Esophagus squamous epithelium (tissue), 5 donors: Measurements from ENCODE around the gene RBM47. TPM values are rescaled to one million over a fixed set of nuclear protein-coding genes. Genes with fewer than 3 reads are reported as not detected.

ENCODE experiments used
- DNase-seq: peaks from one replicate; lab custom pipeline; 2025; lab: John Stamatoyannopoulos, UW
- H3K27ac ChIP-seq, 4 donors: fragments of 200-600 bp; sonication (generic); one replicate each; pipeline ENCODE4 v1.5.1; 2016 to 2019; ENCODE audit warnings: mild to moderate bottlenecking in 1 of 4
- H3K27me3 ChIP-seq, 4 donors: fragments of 200-600 bp; sonication (generic); 1 replicate in 3 of 4; 2 replicates in 1 of 4; pipeline versions ENCODE4 v1.5.1 to v1.6.0; 2017 to 2021; ENCODE audit warnings: antibody characterized with exemption in 1 of 4
- H3K36me3 ChIP-seq, 3 donors: fragments of 200-600 bp; sonication (generic); one replicate each; pipeline ENCODE4 v1.5.1; 2016 to 2019
- H3K4me1 ChIP-seq, 3 donors: fragments of 200-600 bp; sonication (generic); one replicate each; pipeline ENCODE4 v1.5.1; 2017 to 2019
- H3K4me3 ChIP-seq, 4 donors: fragments of 200-600 bp; sonication (generic); 1 replicate in 3 of 4; 2 replicates in 1 of 4; pipeline ENCODE4 v1.5.1; 2016 to 2019; ENCODE audit warnings: mild to moderate bottlenecking in 2 of 4, moderate library complexity in 1 of 4
- H3K9me3 ChIP-seq, 3 donors: fragments of 200-600 bp; sonication (generic); one replicate each; pipeline ENCODE4 v1.5.1; 2016 to 2019
- POLR2A ChIP-seq, 4 donors: fragments of 450-650 bp; IDR thresholded peaks; one replicate each; pipeline ENCODE4 v1.6.1; 2017; ENCODE audit warnings: antibody characterized with exemption in 4 of 4, mild to moderate bottlenecking in 4 of 4, moderate library complexity in 3 of 4
- WGBS, 2 donors: methylation state at CpG; one replicate each; pipeline ENCODE4 v1.1.5; 2018; 5-methylcytosine and 5-hydroxymethylcytosine counted together
- intact Hi-C: fragments of 100-400 bp; cut with DNase I; formaldehyde crosslinking; loops from one replicate; pipeline ENCODE4 v1.15.0; 2022
- total RNA-seq, 4 donors: library from RNA; depleted of rRNA; stranded (reverse); fragments of >200 nt; gene quantifications; one replicate each; pipeline ENCODE4 v1.1.0, GENCODE V29; 2016
- TF ChIP-seq, protein P1 (sequence below), 6 experiments: fragments of 450-650 bp in 4 of 6; fragments of 200-600 bp in 2 of 6; sonication (generic) in 2 of 6; IDR thresholded peaks; one replicate each; pipeline ENCODE4 v1.5.1; 2016 to 2019; ENCODE audit warnings: antibody characterized with exemption in 6 of 6, mild to moderate bottlenecking in 4 of 6, moderate library complexity in 4 of 6
- donor health status: DM: yes; HTN: yes; CAD: no.

RBM47 gene
- 100 to 1,000 TPM in 2 of 4 donors, 10 to 100 TPM in 2; 94.6 to 197 (median 125) TPM for total RNA-seq

DNA sequence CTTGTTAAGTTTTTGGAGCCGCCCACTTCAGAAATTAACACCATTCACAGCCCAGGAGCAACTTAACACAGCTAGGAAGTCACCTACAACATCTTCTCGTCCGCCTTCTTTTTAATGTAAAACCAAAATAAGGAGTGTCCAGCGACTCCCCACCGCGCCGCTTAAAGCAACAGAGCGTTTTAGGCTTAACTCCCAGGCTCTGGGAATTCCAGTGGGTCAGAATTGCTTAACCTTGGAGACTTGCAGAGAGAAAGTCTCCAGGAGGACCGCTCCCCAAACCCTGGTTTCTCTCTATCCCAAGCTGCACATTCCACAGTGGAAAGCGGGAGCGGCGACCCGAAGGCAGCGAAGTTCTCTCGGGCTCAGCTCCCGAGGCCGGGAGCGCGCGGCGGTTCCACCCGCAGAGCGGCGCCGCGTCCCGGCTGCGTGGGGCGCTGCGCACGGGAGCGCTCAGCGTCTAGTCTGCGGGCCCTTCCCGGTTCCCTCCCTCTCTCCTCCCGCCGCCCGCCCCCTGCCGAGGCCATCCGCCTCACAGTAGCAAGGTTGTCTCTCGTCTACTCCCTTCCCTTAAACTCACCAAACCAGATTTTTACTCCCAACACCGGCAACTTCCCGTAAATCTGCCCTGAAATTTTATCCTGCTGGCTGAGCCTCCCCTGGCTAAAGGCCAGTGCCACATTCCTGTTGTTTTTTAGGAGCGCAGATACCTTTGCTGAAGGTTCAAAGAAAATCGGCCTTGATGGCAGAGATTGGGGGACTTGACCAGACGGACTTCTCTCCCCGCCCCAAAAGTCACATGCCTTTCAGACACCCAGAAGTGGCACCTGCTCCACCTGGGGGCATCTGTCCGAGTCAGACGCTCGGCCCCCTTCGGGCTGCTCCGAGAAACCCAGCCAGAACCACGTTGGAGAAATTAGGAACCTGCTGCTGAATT is at the start of gene RBM47:
TSS of gene RBM47 (minus strand) at position 464 of the 934 bp plus-strand sequence. CDS start 190,971 bp downstream, outside the sequence.
- Histone ChIP-seq H3K36me3 (peaks cover 0 to 3% (median 0%) of the 10 kb centered on the region in 3 donors), H3K4me3 (peak within 1 kb of the TSS; percentile 62 to 75 (median 71)), H3K27ac (peak within 1 kb of the TSS; percentile 94 to 99 (median 97)), H3K4me1 (peaks cover 10 to 60% (median 12%) of the 10 kb centered on the region in 3 donors), H3K9me3 (no peaks in the 10 kb centered on the region), H3K27me3 (peaks cover 0 to 17% (median 0%) of the 10 kb centered on the region in 4 donors)
- intact Hi-C loops = no loop called here
- 1 to 2% methylated on average over 30 to 40 of the region's 53 CpGs for WGBS, 2 donors
- no peak for DNase-seq
- TF ChIP-seq, protein P1, sequence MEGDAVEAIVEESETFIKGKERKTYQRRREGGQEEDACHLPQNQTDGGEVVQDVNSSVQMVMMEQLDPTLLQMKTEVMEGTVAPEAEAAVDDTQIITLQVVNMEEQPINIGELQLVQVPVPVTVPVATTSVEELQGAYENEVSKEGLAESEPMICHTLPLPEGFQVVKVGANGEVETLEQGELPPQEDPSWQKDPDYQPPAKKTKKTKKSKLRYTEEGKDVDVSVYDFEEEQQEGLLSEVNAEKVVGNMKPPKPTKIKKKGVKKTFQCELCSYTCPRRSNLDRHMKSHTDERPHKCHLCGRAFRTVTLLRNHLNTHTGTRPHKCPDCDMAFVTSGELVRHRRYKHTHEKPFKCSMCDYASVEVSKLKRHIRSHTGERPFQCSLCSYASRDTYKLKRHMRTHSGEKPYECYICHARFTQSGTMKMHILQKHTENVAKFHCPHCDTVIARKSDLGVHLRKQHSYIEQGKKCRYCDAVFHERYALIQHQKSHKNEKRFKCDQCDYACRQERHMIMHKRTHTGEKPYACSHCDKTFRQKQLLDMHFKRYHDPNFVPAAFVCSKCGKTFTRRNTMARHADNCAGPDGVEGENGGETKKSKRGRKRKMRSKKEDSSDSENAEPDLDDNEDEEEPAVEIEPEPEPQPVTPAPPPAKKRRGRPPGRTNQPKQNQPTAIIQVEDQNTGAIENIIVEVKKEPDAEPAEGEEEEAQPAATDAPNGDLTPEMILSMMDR (IDR thresholded peaks at IDR 0.05) = peak in 2 of 6 experiments; percentile 11 to 13
- peak in 3 of 4 donors; percentile 55 to 85 (median 79) for TF ChIP-seq POLR2A (IDR thresholded peaks at IDR 0.05)

DNA sequence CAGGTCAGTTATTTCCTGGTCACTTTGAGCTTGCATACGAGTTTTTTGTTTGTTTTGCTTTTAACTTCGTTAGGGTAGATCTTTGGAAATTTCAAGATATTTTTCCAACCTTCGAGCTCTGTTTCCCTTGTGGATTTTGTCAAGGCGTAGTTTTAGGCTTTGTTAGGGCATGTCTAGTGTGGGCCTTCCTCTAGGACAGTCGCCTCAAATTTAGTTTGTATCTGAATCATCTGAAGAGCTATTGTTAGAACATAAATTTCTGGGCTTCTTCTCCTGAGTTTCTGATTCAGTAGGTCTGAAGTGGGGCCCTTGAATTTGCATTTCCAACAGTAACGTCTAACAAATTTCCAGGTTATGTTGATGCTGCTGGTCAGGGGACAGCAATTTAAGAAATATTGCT is 48.8 kb upstream of the RBM47 start:
- TF ChIP-seq POLR2A (IDR thresholded peaks at IDR 0.05) = no peak
- TF ChIP-seq, protein P1 (IDR thresholded peaks at IDR 0.05) = no peak
- WGBS, 2 donors = 35 to 69% methylated on average over 6 of the region's 6 CpGs
- intact Hi-C loops = no loop called here

DNA sequence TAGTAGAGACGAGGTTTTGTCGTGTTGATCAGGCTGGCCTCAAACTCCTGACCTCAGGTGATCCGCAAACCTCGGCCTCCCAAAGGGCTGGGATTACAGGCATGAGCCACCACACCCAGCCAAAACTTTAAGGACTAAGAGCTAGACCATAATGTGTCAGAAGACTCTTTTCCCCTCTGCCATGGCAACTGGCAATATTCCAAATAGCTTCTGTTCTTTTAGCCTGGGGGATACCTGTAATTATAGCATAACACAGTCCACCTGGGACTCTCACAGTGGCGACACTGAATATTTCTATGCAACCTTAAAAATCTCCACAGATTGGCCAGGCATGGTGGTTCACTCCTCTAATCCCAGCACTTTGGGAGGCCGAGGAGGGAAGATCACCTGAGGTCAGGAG is 45.5 kb upstream of the RBM47 start:
- Histone ChIP-seq H3K4me1 (peaks cover 8 to 23% (median 15%) of the 10 kb centered on the region in 3 donors), H3K9me3 (no peaks in the 10 kb centered on the region), H3K4me3 (no peak overlapping the region), H3K27ac (no peak overlapping the region), H3K36me3 (no peaks in the 10 kb centered on the region), H3K27me3 (no peaks in the 10 kb centered on the region)
- intact Hi-C loops = no loop called here
- WGBS, 2 donors = 71 to 84% methylated on average over 6 of the region's 6 CpGs
- TF ChIP-seq POLR2A (IDR thresholded peaks at IDR 0.05) = no peak
- TF ChIP-seq, protein P1 (IDR thresholded peaks at IDR 0.05) = no peak
- DNase-seq = no peak

More for the DNA sequence above, 48.8 kb upstream of the RBM47 start:
- H3K27ac ChIP-seq = no peak overlapping the region
- DNase-seq = no peak
- H3K4me3 ChIP-seq = no peak overlapping the region
- H3K9me3 ChIP-seq = no peaks in the 10 kb centered on the region
- H3K4me1 ChIP-seq = peaks cover 2 to 10% (median 4%) of the 10 kb centered on the region in 3 donors
- no peaks in the 10 kb centered on the region for H3K36me3 ChIP-seq
- no peaks in the 10 kb centered on the region for H3K27me3 ChIP-seq

DNA sequence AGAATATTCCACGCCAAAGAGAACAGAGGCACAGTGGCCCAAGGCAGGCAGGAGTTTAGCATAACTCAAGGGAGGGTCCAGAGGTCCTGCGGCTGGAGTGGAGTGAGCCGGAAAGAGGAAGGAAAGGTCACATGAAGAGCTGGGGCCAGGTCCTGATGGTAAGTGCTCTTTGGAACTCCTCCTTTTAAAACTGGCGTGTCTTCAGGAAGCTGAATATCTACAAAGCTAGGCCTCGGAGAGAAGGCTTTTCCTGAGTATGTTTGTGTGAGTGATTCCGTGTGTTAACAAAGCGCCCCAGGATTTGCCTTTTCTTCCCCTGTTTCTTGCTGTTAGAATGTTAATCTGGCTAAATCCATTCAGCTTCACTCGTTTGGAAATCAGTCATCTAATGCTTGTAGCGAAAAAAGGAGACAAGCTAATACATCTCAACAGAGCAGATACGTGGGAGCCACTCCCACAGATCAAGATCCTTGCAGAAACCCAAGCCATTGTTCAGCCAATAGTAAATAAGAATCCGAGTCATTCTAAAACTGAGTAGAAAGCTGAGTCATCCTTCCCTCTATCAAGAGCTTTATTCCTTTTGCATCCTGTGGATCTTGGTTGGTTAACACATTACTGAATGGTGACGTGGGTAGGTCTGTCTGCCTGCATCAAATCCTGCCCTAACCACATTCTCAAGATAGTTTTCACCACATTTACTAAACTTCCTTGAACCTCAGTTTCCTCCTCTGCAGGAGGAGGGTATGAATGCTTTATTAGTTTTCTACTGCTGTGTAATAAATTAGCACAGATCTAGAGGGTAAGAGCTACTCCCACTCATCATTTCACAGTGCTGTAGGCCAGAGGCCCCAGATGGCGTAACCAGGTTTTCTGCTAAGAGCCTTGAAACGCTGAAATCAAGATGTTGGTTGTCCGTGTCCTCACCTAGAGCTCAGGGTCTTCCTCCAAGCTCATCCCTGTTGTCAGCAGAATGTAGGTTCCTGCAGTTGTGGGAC is 43.2 kb upstream of the RBM47 start:
- 19 to 43% methylated on average over 13 to 14 of the region's 15 CpGs for WGBS, 2 donors
- H3K27ac ChIP-seq = peak overlapping the region; percentile 86 to 90 (median 86)
- DNase-seq = no peak

More for the DNA sequence above, 43.2 kb upstream of the RBM47 start:
- H3K9me3 ChIP-seq = no peaks in the 10 kb centered on the region
- H3K4me1 ChIP-seq = peaks cover 8 to 23% (median 15%) of the 10 kb centered on the region in 3 donors
- peak overlapping the region in 1 of 4 donors; percentile 14 for H3K4me3 ChIP-seq
- no peaks in the 10 kb centered on the region for H3K27me3 ChIP-seq
- TF ChIP-seq POLR2A (IDR thresholded peaks at IDR 0.05) = no peak
- TF ChIP-seq, protein P1 (IDR thresholded peaks at IDR 0.05) = no peak
- intact Hi-C loops = no loop called here
- H3K36me3 ChIP-seq = no peaks in the 10 kb centered on the region
